ENCODE measurements around the gene CPEB3.
A peak's percentile ranks its signal among the peaks of the same experiment; 100 is the strongest.

Gene CPEB3

GRCh38 chr10:92267343-92267742 is 23.5 kb downstream of the CPEB3 start:
- DNase-seq (ENCODE audit: low spot score): no peak
- no peak for TF ChIP-seq CTCF (IDR thresholded peaks at IDR 0.05)
- Histone ChIP-seq H3K27ac (peak overlapping the region in 1 of 2 donors; percentile 39), H3K4me3 (no peak overlapping the region)

GRCh38 chr10:92265687-92266258 is 25.1 kb downstream of the CPEB3 start:
- TF ChIP-seq CTCF (IDR thresholded peaks at IDR 0.05): no peak
- no peak for DNase-seq (ENCODE audit: low spot score)
- Histone ChIP-seq H3K4me3 (no peak overlapping the region), H3K27ac (no peak overlapping the region)

- Histone ChIP-seq H3K4me3 (no peak overlapping the region), H3K27ac (no peak overlapping the region)
- DNase-seq (ENCODE audit: low spot score): no peak
Observed at GRCh38 chr10:92264249-92264648, 26.6 kb downstream of the CPEB3 start.

GRCh38 chr10:92263396-92263795 is 27.5 kb downstream of the CPEB3 start:
- H3K4me3 ChIP-seq: no peak overlapping the region
- no peak for DNase-seq (ENCODE audit: low spot score)
- no peak for TF ChIP-seq CTCF (IDR thresholded peaks at IDR 0.05)
- H3K27ac ChIP-seq: no peak overlapping the region

More at GRCh38 chr10:92264249-92264648, 26.6 kb downstream of the CPEB3 start:
- TF ChIP-seq CTCF (IDR thresholded peaks at IDR 0.05): no peak

- H3K27ac ChIP-seq: no peak overlapping the region
- TF ChIP-seq CTCF (IDR thresholded peaks at IDR 0.05): no peak
- DNase-seq (ENCODE audit: low spot score): no peak
- H3K4me3 ChIP-seq: no peak overlapping the region
Observed at GRCh38 chr10:92248566-92248965, 42.3 kb downstream of the CPEB3 start.

- Histone ChIP-seq H3K4me3 (no peak overlapping the region), H3K27ac (no peak overlapping the region)
- no peak for TF ChIP-seq CTCF (IDR thresholded peaks at IDR 0.05)
- no peak for DNase-seq (ENCODE audit: low spot score)
Observed at GRCh38 chr10:92244796-92245195, 46.1 kb downstream of the CPEB3 start.

- Histone ChIP-seq H3K27ac (no peak overlapping the region), H3K4me3 (peak overlapping the region; percentile 28)
- TF ChIP-seq CTCF (IDR thresholded peaks at IDR 0.05): no peak
- no peak for DNase-seq (ENCODE audit: low spot score)
Observed at GRCh38 chr10:92242910-92243671, 47.8 kb downstream of the CPEB3 start.
